ENCODE results near the gene ZNF605. TPM values are rescaled to one million over a fixed set of nuclear protein-coding genes. Genes with fewer than 3 reads are reported as not detected.
A peak's percentile ranks its signal among the peaks of the same experiment; 100 is the strongest.

The ZNF605 gene
- total and polyA plus RNA-seq, 2 donors (not counting 3 experiments of a cell fraction or from before 2014, with no cell fraction given) = 2.4 to 11.3 TPM

- no peak overlapping the region for H3K9ac ChIP-seq (replicated peaks; ENCODE audit: extremely low read depth, insufficient read depth, low read length)
- H3K36me3 ChIP-seq (ENCODE audit: control insufficient read depth in 2 of 2, extremely low read depth in 1 of 2, insufficient read depth in 2 of 2, low read length in 2 of 2) = no peaks in the 10 kb centered on the region
- H3K4me3 ChIP-seq (replicated peaks in 1 of 3; ENCODE audit: insufficient read depth in 1 of 3, low read depth in 1 of 3, low read length in 3 of 3) = no peak overlapping the region
- no peak overlapping the region for H3K4me2 ChIP-seq (ENCODE audit: insufficient read depth, low read length)
- H3K9me3 ChIP-seq (replicated peaks; ENCODE audit: control insufficient read depth, insufficient read depth, low read length) = no peaks in the 10 kb centered on the region
- TF ChIP-seq POLR2A (IDR thresholded peaks at IDR 0.05; ENCODE audit: low read depth, low read length) (no peak), EZH2 (IDR thresholded peaks at IDR 0.05; ENCODE audit: borderline replicate concordance, low read depth, low read length, severe bottlenecking) (no peak), FOS (IDR thresholded peaks at IDR 0.05; ENCODE audit: borderline replicate concordance, insufficient read depth, low read length) (no peak), CTCF (IDR thresholded peaks at IDR 0.05; ENCODE audit: extremely low read depth in 1 of 2, insufficient read depth in 1 of 2, low read depth in 1 of 2, low read length in 2 of 2) (no peak), JUN (IDR thresholded peaks at IDR 0.05; ENCODE audit: borderline replicate concordance, insufficient read depth, insufficient read length, low read depth) (no peak)
- dilution Hi-C loops (cut with MboI; ENCODE audit: extremely low pct_ligation_motif_present, low sequenced_read_pairs) (no loop called here), intact Hi-C loops (cut with micrococcal nuclease) (no loop called here)
- CTCF ChIA-PET = no interaction called here
- no peak for DNase-seq (ENCODE audit: low read depth, low spot score)
- FAIRE-seq = no peak
- H3K9me1 ChIP-seq (replicated peaks; ENCODE audit: control insufficient read depth, extremely low read depth, insufficient read depth, low read length) = no peaks in the 10 kb centered on the region
- no TSS peak for BruUV-seq (replicated peaks)
- H4K20me1 ChIP-seq (replicated peaks; ENCODE audit: control insufficient read depth, extremely low read depth, insufficient read depth, low read length) = no peaks in the 10 kb centered on the region
- peaks cover 3 to 17% of the 10 kb centered on the region in 2 experiments for H3K27me3 ChIP-seq (ENCODE audit: control insufficient read depth in 2 of 2, insufficient read depth in 2 of 2, low read length in 2 of 2)
- H2AFZ ChIP-seq (ENCODE audit: low read depth, low read length) = no peak overlapping the region
- H3K27ac ChIP-seq (ENCODE audit: insufficient read depth, low read depth, low read length) = no peak overlapping the region
- POLR2A ChIA-PET = no interaction called here
- H3K4me1 ChIP-seq (ENCODE audit: control insufficient read depth, extremely low read depth, insufficient read depth, low read length) = peaks cover 2% of the 10 kb centered on the region
- no peaks in the 10 kb centered on the region for H3K79me2 ChIP-seq (ENCODE audit: control insufficient read depth, insufficient read depth, low read length)
Observed at GRCh38 chr12:132907216-132907615, 48.9 kb downstream of the ZNF605 start.

GRCh38 chr12:132904718-132905328 lies 51.3 kb downstream of the ZNF605 start:
- no peak overlapping the region for H3K4me2 ChIP-seq (ENCODE audit: insufficient read depth, low read length)
- DNase-seq (ENCODE audit: low read depth, low spot score) (peak; percentile 38), FAIRE-seq (peak; percentile 56)
- no peaks in the 10 kb centered on the region for H3K79me2 ChIP-seq (ENCODE audit: control insufficient read depth, insufficient read depth, low read length)
- dilution Hi-C loops (cut with MboI; ENCODE audit: extremely low pct_ligation_motif_present, low sequenced_read_pairs) (no loop called here), intact Hi-C loops (cut with micrococcal nuclease) (loop anchor here (5.0 kb wide), 1 partner anchor 177 kb away; the partner anchor contains the start of gene ZNF140)
- TF ChIP-seq POLR2A (IDR thresholded peaks at IDR 0.05; ENCODE audit: low read depth, low read length) (no peak), CTCF (IDR thresholded peaks at IDR 0.05; ENCODE audit: extremely low read depth in 1 of 2, insufficient read depth in 1 of 2, low read depth in 1 of 2, low read length in 2 of 2) (peak; percentile 86 to 89)
- H3K36me3 ChIP-seq (ENCODE audit: control insufficient read depth in 2 of 2, extremely low read depth in 1 of 2, insufficient read depth in 2 of 2, low read length in 2 of 2) = no peaks in the 10 kb centered on the region
- BruUV-seq (replicated peaks) = no TSS peak
- no peak overlapping the region for H3K27ac ChIP-seq (ENCODE audit: insufficient read depth, low read depth, low read length)
- CTCF ChIA-PET = interaction anchor here (1.0 to 1.8 kb wide), 10 partner anchors 13 to 136 kb away, joined by 3 to 6 read pairs (median 4); partner anchors contain the start of genes CHFR and GOLGA3
- no peak overlapping the region for H3K9ac ChIP-seq (replicated peaks; ENCODE audit: extremely low read depth, insufficient read depth, low read length)
- H3K9me1 ChIP-seq (replicated peaks; ENCODE audit: control insufficient read depth, extremely low read depth, insufficient read depth, low read length) = no peaks in the 10 kb centered on the region
- peak overlapping the region; percentile 40 for H2AFZ ChIP-seq (ENCODE audit: low read depth, low read length)
- no peak overlapping the region for H3K4me3 ChIP-seq (replicated peaks in 1 of 3; ENCODE audit: insufficient read depth in 1 of 3, low read depth in 1 of 3, low read length in 3 of 3)
- H3K4me1 ChIP-seq (ENCODE audit: control insufficient read depth, extremely low read depth, insufficient read depth, low read length) = peaks cover 2% of the 10 kb centered on the region
- no peaks in the 10 kb centered on the region for H4K20me1 ChIP-seq (replicated peaks; ENCODE audit: control insufficient read depth, extremely low read depth, insufficient read depth, low read length)
- no peaks in the 10 kb centered on the region for H3K9me3 ChIP-seq (replicated peaks; ENCODE audit: control insufficient read depth, insufficient read depth, low read length)
- H3K27me3 ChIP-seq (ENCODE audit: control insufficient read depth in 2 of 2, insufficient read depth in 2 of 2, low read length in 2 of 2) = peaks cover 3 to 17% of the 10 kb centered on the region in 2 experiments
- POLR2A ChIA-PET = no interaction called here
